ENCODE results near the gene CACNA1A. TPM values are rescaled to one million over a fixed set of nuclear protein-coding genes. Genes with fewer than 3 reads are reported as not detected.

Gene CACNA1A
- polyA plus RNA-seq, 4 donors, result 1.4 to 5.3 (median 2.4) TPM

DNA sequence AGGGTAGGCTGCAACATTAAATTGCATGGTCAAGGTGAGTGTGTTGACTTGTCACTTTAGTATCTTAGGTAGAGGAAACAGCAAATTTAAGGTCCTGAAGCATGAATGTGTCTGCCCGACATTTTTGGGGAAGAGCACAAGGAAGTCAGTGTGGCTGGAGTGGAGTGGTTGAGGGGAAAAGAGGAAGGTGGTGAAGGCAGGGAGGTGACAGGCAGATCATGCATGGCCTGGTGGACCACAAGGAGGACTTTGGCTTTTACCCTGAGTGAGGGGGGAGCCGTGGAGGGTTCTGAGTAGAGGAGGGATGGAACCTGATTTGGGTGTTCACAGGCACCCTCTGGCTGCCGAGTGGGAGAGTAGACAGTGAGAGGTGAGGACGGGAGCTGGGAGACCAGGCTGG, 188.1 kb downstream of the CACNA1A start:
- no peak for DNase-seq (ENCODE audit: low read depth in 4 of 4, low spot score in 3 of 4)

DNA sequence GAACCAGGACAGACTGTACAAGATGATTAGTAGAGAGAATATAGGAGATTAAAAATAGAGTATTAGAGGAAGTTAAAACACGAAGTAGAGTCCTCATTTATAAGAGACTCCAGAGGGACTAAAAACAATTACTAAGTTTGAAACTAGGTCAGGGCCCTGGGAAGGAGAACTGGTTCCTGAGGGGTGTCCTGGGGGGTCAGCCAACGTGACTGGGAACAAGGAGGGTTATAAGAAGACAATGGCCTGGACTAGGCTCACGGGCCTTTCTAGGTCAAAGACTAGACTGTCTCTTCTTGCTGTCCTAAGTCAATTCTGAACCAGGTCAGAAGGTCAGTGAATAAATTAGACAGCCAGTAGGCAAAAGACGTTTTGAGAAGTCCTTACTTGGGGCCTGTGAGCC, 190.8 kb downstream of the CACNA1A start:
- no peak for DNase-seq (ENCODE audit: low read depth in 4 of 4, low spot score in 3 of 4)

GRCh38 chr19:13314761-13315160, 191.5 kb downstream of the CACNA1A start:
- DNase-seq (ENCODE audit: low read depth in 4 of 4, low spot score in 3 of 4), result no peak

GRCh38 chr19:13313875-13314274, 192.4 kb downstream of the CACNA1A start:
- no peak for DNase-seq (ENCODE audit: low read depth in 4 of 4, low spot score in 3 of 4)

DNA sequence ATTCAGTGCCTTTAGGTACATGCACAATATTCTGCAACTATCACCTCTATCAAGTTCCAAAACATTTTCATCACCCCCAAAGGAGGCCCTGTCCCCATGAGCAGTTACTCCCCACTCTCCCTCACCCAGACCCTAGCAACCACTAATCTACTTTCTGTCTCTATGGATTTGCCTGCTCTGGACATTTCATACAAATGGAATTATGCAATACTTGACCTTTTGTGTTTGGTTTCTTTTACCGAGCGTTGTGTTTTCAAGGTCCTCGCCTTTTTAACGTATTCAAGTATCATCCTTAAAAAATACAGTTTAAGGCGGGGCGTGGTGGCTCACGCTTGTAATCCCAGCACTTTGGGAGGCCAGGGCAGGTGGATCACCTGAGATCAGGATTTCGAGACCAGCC, 196.4 kb downstream of the CACNA1A start:
- DNase-seq (ENCODE audit: low read depth in 4 of 4, low spot score in 3 of 4), result no peak

DNA sequence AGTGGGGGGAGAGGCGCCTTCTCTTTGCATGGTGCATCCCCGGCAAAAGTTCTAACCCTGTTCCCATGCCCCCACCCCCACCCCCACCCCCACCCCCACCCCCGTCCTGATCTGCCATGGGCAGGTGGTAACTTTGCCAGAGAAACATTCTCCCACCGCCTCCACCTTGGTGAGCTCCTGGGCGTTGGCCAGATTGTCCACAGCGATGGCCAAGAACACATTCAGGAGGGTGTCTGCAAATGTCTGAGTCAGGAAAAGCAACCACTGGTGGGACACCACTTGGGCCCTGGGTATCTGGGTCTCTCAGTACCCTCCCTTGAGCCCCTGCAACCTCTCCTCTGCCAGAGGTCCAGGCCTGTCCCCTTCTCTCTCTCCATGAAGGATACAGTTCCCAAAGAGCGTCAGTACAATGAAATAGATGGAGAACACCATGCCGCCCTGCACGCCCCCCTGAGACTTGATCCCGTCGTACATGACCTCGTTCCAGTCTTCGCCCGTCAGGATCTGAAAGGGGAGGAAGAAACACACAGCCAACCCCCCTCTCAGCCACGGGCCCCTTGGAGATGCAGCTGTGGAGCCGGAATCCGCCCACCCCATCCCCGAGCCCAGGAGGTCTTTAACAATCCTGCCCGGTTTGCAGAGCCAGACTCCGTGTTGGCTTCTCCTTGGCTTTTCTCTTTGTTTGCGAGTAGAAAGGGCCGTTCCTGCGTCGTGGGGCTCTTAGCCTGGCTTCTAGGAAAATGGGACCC, 202.7 kb downstream of the CACNA1A start:
- DNase-seq (ENCODE audit: low read depth in 4 of 4, low spot score in 3 of 4), result no peak

- DNase-seq (ENCODE audit: low read depth in 4 of 4, low spot score in 3 of 4), result no peak
These were observed 203.6 kb downstream of the CACNA1A start for GRCh38 chr19:13302526-13303270.

DNA sequence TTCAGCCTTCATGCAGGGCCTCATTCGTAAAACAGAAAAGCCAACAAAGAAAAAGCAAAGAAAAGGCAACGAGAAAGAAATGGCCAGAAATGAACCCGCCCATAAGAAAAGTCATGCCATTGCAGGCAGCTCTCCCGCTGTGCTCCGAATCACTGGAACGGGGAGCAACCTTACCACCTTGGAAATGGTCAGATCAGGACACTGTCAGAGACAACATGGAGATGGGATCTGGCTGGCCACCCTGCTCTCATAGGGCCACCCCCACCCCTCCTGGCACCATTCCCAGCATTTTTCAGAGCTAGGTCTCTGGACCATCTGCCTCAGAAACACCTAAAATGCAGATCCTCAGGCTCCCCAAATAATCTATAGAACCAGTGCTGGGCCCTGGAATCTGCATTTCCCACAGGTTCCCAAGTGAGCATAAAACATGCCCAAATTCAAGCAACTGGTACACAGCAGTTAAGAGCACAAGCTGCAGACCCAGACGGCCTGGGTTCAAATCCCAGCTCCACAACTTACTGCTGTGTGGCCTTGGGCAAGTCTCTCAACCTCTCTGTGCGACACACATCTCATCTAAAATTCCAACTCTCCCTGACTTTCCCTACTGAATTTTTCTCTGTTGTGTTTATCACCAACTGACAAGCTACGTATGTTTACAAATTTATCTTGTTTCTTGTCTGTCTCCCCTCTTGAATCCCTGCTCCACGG, 204.5 kb downstream of the CACNA1A start:
- DNase-seq (ENCODE audit: low read depth in 4 of 4, low spot score in 3 of 4), result no peak

GRCh38 chr19:13300421-13301030, 205.8 kb downstream of the CACNA1A start:
- DNase-seq (ENCODE audit: low read depth in 4 of 4, low spot score in 3 of 4), result no peak

- DNase-seq (ENCODE audit: low read depth in 4 of 4, low spot score in 3 of 4), result no peak
These were observed 206.4 kb downstream of the CACNA1A start for GRCh38 chr19:13299838-13300237.

DNA sequence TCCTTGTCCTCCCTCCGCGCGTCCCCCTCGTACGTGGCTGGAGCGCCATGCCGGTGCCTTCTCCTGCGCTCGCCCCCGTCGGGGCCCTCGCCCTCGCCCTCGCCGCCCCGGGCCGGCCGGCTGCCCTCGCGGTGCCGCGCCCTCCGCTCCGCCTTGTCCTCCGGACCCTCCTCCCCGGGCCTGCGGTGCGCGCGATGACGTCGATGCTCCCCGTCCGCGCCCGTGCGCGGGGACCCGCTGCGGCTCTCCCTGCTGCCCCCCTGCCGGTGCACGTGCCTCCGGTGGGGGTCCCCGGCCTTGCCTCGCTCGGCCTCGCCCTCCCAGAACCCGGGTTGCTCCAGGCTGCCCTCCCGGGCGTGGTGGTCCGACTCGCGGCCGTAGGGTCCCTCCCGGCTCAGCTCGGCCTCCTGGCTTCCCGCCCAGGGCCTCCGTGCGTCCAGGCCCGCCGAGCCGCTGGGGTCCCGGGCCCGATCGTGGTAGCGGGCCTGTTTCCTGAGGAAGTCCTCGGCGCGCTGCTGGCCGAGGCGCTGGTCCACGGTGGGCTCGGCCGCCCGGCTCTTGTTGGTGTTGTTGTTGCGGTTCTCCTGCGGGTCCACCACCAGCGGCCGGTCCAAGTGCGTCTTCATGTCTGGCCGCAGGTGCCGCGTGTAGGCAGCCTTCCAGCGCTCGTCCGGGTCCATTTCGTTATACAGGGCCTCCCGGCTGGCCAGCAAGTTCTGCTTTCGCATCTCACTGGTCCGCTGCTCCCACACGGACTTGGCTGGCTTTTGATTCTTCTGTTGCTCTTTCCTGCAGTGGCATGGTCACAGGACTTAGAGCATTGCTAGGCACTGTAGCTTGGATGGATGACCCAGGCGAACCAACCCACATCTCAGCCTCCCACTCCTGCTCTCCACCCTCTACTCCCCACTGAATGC, 207.5 kb downstream of the CACNA1A start:
- no peak for DNase-seq (ENCODE audit: low read depth in 4 of 4, low spot score in 3 of 4)

DNA sequence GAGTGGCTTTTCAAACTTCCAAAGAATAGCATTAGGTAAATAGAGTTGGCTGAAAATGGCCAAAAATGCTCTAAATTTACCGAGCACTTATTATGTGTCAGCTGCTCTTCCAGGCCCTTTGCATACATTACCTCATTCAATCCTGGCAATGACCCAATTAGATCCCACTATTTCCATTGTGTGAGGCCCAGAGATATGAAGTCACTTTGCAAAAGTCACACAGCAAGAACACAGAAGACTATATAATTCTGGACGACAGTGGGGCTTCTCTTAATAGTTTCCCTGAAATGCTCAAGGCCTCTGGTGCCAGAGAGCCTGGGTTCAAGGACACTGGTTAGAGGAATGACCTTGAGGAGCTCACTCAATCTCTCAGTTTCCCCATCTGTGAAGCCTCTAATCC, 209.3 kb downstream of the CACNA1A start:
- DNase-seq (ENCODE audit: low read depth in 4 of 4, low spot score in 3 of 4), result no peak

DNA sequence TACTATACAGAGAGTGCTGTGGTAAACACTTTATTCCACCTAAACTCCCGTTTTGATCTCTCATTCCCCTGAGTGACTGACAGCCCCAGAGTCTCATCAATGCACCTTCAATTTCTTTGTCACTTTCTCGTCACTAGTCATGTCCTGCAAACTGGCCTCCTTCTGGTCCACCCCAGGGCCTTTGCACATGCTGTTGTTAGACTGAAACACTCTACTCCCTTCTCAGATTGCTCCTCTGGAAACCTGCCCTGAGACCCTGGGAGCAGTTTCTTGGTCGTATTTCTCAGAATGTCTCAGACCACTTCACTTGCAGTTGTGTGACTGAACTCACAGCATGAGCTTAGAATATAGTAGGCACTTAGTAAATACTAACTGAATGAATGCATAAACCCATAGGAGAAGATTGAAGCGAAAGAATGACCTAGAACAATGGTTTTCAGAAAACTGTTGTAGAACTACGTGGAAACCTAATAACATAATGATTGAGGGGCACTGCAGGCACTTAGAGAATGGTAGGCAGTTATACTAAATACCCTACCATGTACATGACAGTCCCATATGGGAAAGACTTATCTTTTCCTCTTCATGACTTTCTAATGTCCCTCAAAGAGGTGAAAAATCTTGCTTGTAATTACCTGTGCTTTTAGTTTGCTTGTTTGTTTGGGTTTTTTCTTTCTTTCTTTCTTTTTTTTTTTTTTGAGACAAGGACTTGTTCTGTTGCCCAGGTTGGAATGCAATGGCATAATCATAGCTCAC, 211.3 kb downstream of the CACNA1A start:
- no peak for DNase-seq (ENCODE audit: low read depth in 4 of 4, low spot score in 3 of 4)

- no peak for DNase-seq (ENCODE audit: low read depth in 4 of 4, low spot score in 3 of 4)
These were observed 214.4 kb downstream of the CACNA1A start for GRCh38 chr19:13291913-13292312.

GRCh38 chr19:13290741-13291140, 215.5 kb downstream of the CACNA1A start:
- DNase-seq (ENCODE audit: low read depth in 4 of 4, low spot score in 3 of 4), result no peak

- DNase-seq (ENCODE audit: low read depth in 4 of 4, low spot score in 3 of 4), result no peak
These were observed 217.0 kb downstream of the CACNA1A start for GRCh38 chr19:13289295-13289694.

DNA sequence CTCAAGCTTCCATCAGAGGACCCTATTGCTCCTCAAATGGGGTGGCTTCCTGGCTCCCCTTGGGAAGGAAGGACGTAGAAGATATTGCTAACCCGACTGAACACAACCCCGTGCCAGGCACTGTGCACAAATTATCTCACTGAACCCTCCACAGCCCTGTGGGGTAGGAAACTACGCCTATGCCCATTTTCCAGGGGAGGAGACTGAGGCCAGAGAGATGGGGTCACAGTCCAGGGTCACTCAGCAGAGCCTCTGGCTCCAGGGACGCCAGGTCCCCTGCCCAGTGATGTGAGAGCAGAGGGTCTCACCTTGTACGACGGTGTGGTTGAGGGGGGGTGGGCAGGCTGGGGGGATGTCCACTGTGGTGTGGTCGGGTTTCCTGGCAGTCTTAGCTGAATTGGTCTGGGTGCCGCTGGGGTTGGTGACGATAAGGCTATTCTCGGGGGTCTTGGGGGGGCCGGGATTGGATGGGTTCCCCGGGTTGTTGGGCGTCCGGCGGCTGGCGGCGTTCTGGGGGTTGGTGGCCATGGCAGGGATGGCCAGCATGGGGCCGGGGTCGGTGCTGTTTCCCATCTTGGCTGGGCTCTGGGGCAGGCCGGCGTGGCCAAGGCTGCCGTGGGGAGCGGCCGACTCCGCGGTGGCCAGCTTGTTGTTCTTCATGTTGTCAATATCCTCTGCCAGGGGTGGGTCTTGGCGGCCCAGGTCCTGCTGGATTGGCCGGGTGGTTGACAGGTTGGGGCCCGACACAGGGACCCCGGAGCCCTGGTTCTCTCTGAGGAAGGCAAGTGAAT, 219.9 kb downstream of the CACNA1A start:
- DNase-seq (ENCODE audit: low read depth in 4 of 4, low spot score in 3 of 4), result no peak

Measured in left renal pelvis (tissue), 4 donors.